COLO668 (cell line): ENCODE data around the gene EVA1B.

Experiments
- DNase-seq: peaks from one replicate; lab custom pipeline; 2025; ENCODE audit not compliant: unreplicated experiment; lab: John Stamatoyannopoulos, UW

The EVA1B gene

GRCh38 chr1:36284061-36284460 lies 39.4 kb downstream of the EVA1B start:
- DNase-seq = no peak

- DNase-seq = no peak
Measured at GRCh38 chr1:36279789-36280296, 43.6 kb downstream of the EVA1B start.

DNA sequence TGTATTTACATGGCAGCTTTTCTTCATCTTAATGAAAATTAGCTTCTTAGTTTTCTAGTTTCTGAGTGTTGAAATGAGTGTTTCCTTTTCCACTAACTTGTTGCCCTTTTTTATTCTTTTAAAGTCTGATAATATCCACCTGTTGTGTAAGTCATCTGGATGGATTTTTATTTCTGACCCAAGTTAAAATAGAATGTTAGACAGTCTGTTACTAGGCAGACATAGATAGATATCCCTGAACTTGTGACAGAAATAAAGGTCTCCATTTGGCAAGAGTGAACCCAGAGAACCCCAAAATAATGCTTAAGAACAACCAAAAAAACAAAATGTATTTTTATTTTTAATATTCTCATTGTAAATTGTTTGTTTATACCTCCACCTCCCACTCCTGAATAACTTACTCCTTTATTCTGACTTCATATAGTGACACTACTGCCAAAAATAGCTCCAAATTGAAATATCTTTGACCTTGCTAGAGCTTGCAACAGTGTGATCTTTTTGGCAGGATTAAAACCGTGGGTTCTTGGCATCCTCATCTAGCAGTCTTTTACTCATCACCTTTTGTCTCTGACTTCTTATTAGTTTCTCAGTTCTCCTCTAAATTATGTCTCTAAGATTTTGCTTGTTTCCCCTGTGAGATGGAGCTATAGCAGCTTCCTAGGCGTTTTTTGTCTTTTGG lies 44.2 kb downstream of the EVA1B start:
- no peak for DNase-seq

- no peak for DNase-seq
Measured at GRCh38 chr1:36276688-36277087, 46.8 kb downstream of the EVA1B start.

GRCh38 chr1:36274201-36274600 lies 49.2 kb downstream of the EVA1B start:
- no peak for DNase-seq

DNA sequence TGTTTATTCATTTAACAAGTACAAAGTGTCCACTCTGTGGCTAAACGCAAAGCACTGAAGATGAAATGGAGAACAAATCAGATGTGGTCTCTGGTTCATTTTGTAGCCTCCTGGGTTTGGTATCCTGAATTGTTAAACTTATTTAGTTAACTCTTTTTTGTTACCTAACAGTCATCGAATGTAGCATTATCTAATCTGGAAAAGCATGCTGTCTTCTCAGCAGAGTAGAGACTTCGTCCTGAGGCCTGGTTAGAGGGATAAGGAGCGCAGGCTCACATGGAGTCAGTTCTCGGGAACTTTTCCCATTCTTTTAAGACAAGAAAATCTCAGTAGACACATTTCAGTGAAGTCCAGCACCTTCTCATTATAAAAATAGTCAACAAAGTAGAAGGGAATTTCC lies 50.4 kb downstream of the EVA1B start:
- DNase-seq = no peak
